Suppressor macrophage (primary cell): Measurements from ENCODE around the gene SMAD9.

ENCODE experiments used
- DNase-seq, 4 experiments: peaks; one replicate each; pipeline ENCODE4 v3.0.0-alpha.2; 2020 to 2022
- total RNA-seq, 17 experiments: gene quantifications; one replicate each; lab custom pipeline; 2026; ENCODE audit warnings: mixed read lengths in 6 of 17, inconsistent platforms in 3 of 17; lab: John Stamatoyannopoulos, UW

Gene SMAD9
- 0 to 2.9 (median 0.44) reads per million in 17 experiments for total RNA-seq

GRCh38 chr13:36919833-36920615 is at the start of gene SMAD9:
SMAD9 (minus strand) TSS chr13:36920238; CDS start chr13:36879689, 40,549 bp downstream.
- DNase-seq, result peak; percentile 21 to 66 (median 47)

GRCh38 chr13:36966404-36966803 is 46.4 kb upstream of the SMAD9 start:
- DNase-seq, result no peak

- no peak for DNase-seq
These were observed 45.7 kb upstream of the SMAD9 start for GRCh38 chr13:36965767-36966166.

GRCh38 chr13:36959456-36960116 is 39.5 kb upstream of the SMAD9 start:
- no peak for DNase-seq

GRCh38 chr13:36954542-36954941 is 34.5 kb upstream of the SMAD9 start:
- DNase-seq, result no peak

GRCh38 chr13:36950920-36951319 is 30.9 kb upstream of the SMAD9 start:
- DNase-seq, result no peak

GRCh38 chr13:36950330-36950729 is 30.3 kb upstream of the SMAD9 start:
- no peak for DNase-seq

GRCh38 chr13:36945078-36945477 is 25.0 kb upstream of the SMAD9 start:
- DNase-seq, result no peak

- no peak for DNase-seq
These were observed 5.6 kb upstream of the SMAD9 start for GRCh38 chr13:36925603-36926002.

GRCh38 chr13:36924001-36924400 is 4.0 kb upstream of the SMAD9 start:
- DNase-seq, result no peak

GRCh38 chr13:36921631-36922301 is 1.7 kb upstream of the SMAD9 start:
- no peak for DNase-seq

GRCh38 chr13:36920616-36921185 is 663 bp upstream of the SMAD9 start:
- no peak for DNase-seq

GRCh38 chr13:36919171-36919832 is 736 bp downstream of the SMAD9 start:
- DNase-seq, result peak in 2 of 4 experiments; percentile 10 to 43

- DNase-seq, result no peak
These were observed 1.5 kb downstream of the SMAD9 start for GRCh38 chr13:36918246-36919131.

- DNase-seq, result no peak
These were observed 2.7 kb downstream of the SMAD9 start for GRCh38 chr13:36917311-36917710.

GRCh38 chr13:36915896-36916640 is 4.0 kb downstream of the SMAD9 start:
- DNase-seq, result no peak

- DNase-seq, result no peak
These were observed 4.9 kb downstream of the SMAD9 start for GRCh38 chr13:36915106-36915505.

GRCh38 chr13:36914648-36915047 is 5.4 kb downstream of the SMAD9 start:
- DNase-seq, result no peak

- DNase-seq, result no peak
These were observed 6.6 kb downstream of the SMAD9 start for GRCh38 chr13:36913463-36913862.

GRCh38 chr13:36912973-36913372 is 7.1 kb downstream of the SMAD9 start:
- DNase-seq, result no peak

- DNase-seq, result no peak
These were observed 7.7 kb downstream of the SMAD9 start for GRCh38 chr13:36912369-36912768.
